T-helper 2 cell treated with Interferon-gamma antibody and Interleukin-4, amounts not matched to agents 100 ng/mL and 5 ng/mL, for 36 hours (primary cell): Measurements from ENCODE around the gene RAP1GAP2. TPM values are rescaled to one million over a fixed set of nuclear protein-coding genes. Genes with fewer than 3 reads are reported as not detected.
"Not testable (repeated sequence)": the region's sequence is repeated elsewhere in the genome, so short reads cannot be mapped to it uniquely, and the experiment has no call there.

Source experiments
- intact Hi-C: fragments of 100-400 bp; cut with micrococcal nuclease; formaldehyde crosslinking; loops from one replicate; pipeline ENCODE4 v1.15.1; 2023
- total RNA-seq: library from RNA; stranded (reverse); gene quantifications from 2 replicates; pipeline ENCODE4 v1.2.3, GENCODE V29; 2022

Gene RAP1GAP2
- total RNA-seq, 1 donor from 2014 or later: 48.5 TPM

DNA sequence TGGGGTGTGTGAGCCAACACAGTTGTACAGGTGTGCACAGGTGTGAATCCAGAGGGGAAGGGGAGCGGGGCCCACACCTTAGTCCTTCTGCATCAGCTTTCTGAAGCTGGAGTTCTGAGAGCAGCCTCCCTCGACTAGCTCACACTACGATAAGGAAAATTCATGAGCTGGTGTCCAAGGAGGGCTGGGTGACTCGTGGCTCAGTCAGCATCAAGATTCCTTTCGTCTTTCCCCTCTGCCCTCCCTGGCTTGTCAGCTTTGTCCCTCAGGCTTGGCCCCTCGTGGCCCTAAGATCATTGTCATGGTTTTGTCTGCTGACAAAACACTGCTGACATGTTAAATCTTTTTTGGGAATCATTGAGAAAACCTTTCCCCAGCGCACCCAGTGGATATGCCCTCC, 219.7 kb downstream of the RAP1GAP2 start:
- intact Hi-C loops: no loop called here

DNA sequence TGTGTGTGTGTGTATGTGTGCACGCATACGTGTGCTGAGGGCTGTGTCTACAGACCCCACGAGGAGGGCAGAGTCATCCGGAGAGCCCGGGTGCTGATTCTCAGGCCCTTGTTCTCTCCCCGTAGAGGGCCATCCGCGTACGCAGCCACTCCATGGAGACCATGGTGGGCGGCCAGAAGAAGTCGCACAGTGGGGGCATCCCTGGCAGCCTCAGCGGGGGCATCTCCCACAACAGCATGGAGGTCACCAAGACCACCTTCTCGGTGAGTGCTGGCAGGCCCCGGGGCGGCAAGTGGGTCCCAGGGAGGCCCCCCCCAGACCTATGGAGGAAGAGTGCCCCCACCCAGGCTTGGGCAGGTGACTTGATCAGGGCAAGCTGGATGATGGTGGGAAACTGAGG, 221.7 kb downstream of the RAP1GAP2 start:
- intact Hi-C loops: no loop called here

DNA sequence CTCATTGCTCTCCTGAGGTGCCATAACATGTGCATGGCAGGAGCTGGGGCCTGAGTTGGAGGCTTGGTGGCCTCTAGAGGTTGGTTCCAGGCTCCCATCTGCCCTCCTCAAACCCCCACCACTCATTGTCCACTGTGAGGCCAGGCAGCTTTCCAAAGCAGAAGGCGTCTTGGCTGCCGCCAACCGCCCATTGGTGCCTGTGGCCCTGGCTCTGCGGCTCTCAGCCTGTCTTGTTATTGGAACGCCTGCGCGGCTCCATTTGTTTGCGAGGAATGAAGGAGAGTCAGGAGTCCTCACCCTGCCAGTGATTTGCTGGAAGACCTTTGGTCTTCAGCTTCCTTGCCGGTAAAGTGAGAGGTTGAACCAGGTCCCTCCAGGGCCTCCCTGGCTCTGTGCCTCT, 223.5 kb downstream of the RAP1GAP2 start:
- intact Hi-C loops: no loop called here

DNA sequence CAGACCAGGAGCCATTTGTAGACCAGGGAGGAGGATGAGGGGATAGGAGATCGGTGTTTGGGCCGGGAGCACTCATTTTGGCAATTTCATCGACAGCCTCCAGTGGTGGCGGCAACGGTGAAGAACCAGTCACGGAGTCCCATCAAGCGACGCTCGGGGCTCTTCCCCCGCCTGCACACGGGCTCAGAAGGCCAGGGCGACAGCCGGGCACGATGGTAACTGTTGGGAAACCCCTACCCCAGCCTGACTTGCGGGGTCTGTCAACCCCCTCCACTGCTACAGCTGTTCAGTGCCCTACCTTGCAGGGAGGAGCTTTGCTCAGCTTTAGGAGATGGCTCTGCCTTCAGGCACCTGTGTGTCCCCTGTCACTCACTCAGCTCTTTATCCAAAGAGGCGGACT, 224.1 kb downstream of the RAP1GAP2 start:
- intact Hi-C loops: no loop called here

DNA sequence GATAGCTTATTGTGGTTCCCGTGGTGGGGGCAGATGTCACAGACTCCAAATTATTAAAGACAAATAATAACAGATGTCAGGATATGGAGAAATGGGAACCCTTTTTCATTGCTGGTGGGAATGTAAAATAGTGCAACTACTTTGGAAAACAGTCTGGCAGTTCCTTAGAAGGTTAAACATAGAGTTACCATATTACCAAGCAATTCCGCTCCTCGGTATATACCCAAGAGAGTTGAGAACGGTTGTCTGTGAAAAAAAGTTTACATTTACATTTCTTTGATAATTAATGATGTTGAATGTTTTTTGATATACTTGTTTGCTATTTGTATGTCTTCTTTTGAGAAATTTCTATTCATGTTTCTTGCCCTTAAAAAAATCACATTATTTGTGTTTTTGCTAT, 226.0 kb downstream of the RAP1GAP2 start:
- intact Hi-C loops: no loop called here

DNA sequence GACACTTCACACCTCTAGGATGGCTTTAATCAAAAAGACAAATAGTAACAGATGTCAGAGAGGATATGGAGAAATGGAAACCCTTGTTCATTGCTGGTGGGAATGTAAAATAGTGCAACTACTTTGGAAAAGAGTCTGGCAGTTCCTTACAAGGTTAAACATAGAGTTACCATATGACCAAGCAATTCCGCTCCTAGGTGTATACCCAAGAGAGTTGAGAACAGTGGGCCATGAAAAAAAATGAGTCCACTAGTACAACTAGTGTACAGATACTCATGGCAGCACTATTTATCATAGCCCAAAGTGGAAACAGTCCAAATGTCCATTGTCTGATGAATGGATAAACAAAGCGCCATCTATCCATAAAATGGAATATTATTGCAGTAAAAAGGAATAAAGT, 228.1 kb downstream of the RAP1GAP2 start:
- intact Hi-C loops: no loop called here

DNA sequence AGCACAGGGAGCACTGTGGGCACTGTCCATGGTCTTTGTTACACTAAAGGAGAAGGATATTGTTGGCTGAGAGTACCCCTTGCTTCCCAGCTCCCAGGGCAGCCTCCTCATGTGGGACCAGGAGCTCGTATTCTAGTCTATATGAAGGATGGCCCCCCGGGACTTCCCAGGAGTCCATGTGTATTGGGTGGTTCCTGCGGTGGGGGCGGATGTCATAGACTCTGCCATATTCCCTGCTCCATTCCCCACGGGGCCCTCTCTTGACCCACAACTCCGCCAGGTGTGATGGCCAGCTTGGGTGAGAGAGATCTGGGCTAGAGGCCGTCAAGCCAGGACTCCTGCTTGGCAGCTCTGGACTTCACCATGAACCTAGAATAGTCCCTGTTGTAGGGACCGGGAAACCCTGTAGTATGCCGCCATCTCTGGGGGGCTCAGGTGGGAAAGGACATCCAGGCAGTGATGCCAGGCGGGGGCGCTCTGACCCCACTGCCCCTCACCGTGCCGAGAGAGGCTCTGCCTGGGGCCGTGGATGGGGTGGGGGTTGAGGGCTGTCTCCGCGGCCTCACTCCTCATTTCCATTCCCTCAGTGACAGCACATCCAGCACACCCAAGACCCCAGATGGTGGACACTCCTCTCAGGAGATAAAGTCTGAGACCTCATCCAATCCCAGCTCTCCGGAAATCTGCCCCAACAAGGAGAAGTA, 229.3 kb downstream of the RAP1GAP2 start:
- intact Hi-C loops: no loop called here

DNA sequence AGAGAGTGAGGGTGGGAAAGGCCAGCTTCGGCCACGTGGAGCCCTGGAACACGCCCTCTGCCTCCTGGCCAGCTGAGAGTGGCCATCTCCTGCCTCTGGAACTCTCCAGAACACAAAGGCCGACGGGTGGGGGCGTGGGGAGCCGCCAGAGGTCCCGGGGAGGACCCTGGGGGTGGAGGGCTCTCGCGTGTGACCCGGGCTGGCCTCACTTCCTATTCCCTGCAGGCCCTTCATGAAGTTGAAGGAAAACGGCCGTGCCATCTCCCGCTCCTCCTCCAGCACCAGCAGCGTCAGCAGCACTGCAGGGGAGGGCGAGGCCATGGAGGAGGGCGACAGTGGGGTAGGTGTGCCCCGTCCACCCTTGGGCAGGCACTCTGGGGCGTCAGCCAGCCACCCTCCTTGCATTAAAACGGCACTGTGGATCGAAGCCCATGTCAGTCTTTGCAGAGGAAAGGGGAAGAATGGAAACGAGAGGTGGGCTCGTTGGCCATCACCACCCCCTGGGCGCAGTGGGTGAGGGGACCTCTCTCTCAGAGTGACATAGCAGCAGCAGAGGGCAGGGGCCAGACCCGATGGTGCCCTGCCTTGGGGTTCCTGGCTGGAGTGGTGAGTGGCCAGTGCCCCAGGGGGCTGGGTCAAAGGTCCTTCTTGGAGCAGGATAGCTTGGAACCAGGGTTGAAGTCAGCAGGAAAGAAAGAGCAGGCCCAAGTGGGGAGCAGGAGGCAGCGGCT, 230.1 kb downstream of the RAP1GAP2 start:
- intact Hi-C loops: no loop called here

DNA sequence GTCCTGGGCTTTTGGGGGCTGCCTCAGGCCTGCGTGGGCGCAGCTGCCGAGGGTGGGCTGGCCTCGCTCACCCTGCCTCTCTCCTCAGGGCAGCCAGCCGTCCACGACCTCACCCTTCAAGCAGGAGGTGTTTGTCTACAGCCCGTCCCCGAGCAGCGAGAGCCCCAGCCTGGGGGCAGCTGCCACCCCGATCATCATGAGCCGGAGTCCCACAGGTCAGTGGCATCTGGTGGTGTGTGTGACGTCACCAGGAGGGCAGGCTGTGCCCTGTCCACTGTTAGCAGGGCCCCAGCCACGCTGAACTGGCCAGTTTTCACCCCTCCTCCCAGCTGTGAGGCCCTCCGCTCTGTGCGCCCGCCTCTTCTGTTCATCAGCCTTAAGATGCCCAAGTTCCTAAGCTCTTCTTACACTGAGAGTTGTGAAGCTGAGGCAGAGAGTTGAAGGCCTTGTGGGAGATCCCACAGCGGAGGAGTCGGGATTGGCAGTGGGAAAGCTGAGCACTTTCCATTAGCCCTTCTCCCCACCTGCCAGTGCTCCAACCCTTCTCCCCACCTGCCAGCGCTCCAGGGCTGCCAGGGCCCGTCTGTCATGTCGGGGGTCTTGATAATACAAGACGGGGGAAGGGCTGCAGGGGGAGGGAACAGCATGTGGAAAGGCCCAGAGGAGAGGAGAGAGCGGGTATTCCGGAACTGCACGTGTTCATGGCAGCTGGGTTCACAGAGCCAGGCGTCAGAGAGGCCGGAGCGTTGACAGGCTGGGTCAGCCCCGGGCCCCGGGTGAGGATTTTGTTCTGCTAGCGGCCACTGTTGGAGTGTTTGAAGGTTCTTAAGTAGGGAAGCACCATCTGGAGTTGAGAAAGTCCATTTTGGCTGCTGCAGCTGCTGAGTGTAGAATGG, 230.9 kb downstream of the RAP1GAP2 start:
- intact Hi-C loops: no loop called here

DNA sequence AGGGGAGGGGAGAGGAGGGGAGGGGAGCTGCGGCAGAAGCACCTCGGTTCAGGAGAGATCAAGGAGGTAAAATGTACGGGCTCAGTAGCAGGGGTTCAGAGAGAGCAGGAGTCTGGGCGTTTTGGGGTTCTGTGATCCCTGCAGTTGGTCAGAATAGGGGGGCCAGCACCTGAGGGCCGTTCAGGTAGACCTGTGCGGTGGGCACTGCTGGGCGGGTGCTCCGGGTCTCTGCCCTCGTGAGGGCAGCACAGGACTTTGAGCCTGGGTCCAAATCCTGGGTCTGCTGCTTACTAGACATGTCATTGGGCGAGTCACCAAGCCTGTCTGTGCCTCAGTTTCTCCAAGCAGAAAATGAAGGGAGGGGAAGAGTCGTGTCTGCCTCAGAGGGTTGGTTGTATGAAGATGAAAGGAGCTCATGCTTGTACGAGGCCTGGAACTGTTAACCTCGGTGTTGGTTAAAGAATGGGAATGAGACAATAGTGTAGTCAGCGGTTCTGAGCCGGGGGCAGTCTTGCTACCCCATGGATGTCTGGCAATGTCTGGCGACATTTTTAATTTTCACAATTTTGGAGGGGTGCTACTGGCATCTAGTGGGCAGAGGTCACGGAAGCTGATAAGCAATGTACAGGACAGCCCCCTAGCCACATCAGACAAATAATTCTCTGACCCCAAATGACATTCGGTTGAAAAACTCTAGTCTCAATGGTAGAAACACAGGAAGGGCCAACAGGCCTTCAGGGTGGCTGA, 231.7 kb downstream of the RAP1GAP2 start:
- intact Hi-C loops: no loop called here

DNA sequence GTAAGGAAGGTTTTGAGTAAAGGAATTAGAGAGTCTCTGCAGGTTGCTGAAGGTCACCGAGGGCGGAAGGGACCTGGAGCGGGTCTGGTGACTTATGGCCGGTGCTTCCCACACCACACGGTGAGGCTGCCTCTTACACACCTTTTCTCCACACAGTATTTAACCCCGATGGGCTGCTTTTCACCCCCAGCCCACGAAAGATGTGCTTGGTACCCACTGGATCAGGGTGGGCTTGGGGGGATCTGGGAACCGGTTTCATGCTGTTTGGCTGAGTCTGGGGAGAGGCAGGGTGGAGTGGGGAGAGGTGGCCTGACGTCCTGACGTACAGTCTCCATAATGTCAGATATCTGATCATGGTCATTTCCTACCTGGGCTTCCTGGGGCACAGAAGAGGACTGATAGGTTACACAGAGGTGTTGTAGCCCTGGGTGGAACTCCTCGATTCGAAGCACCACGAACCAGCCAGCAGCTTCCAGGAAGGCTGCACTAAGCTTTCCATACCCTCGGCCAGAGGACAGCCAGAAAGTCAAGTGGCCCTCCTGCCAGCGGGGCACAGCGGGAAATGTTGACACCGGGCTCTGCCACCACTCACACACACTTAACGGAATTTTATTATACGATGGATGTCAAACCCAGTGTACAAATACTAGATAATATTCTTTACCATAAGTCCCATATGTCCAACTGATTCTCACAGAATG, 233.1 kb downstream of the RAP1GAP2 start:
- intact Hi-C loops: no loop called here

DNA sequence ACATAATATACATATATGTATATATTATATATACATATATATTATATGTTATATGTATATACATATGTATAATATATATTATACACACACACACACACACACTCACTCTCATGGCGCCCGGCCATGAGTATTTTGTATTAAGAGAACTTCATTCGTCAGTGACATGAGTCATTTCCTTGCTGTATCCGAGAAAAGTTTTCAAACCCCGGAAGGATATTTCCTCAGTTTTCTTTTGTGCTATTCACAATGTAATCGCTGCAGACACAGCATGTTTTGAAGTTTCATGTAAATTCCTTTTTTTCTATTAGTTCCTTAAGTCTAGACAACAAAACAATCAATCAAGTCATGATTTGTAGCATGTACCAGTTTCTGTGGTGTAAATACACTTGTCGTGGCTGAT, 233.9 kb downstream of the RAP1GAP2 start:
- intact Hi-C loops: no loop called here

DNA sequence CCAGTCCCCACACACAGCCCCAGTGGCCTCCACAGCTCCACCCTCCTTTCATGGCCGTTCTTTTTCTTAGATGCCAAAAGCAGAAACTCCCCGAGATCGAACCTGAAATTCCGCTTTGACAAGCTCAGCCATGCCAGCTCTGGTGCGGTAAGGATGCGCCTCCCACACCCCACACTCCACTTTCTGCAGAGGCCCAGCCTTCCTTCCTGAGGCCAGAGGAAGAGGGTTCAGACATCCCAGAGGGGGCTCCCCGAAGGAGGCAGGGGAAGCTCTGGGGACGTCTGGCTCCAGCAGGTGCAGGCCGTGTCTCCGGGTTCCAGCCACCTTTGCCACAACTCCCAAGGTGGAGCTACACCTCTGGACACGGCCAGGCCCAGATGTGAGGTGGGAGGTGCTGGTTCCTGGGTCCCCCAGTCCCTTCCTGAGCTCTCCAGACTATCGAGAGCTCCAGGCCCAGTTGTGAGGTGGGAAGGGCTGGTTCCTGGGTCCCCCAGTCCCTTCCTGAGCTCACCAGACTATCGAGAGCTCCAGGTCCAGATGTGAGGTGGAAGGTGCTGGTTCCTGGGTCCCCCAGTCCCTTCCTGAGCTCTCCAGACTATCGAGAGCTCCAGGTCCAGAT, 234.7 kb downstream of the RAP1GAP2 start:
- intact Hi-C loops: not testable (repeated sequence)

DNA sequence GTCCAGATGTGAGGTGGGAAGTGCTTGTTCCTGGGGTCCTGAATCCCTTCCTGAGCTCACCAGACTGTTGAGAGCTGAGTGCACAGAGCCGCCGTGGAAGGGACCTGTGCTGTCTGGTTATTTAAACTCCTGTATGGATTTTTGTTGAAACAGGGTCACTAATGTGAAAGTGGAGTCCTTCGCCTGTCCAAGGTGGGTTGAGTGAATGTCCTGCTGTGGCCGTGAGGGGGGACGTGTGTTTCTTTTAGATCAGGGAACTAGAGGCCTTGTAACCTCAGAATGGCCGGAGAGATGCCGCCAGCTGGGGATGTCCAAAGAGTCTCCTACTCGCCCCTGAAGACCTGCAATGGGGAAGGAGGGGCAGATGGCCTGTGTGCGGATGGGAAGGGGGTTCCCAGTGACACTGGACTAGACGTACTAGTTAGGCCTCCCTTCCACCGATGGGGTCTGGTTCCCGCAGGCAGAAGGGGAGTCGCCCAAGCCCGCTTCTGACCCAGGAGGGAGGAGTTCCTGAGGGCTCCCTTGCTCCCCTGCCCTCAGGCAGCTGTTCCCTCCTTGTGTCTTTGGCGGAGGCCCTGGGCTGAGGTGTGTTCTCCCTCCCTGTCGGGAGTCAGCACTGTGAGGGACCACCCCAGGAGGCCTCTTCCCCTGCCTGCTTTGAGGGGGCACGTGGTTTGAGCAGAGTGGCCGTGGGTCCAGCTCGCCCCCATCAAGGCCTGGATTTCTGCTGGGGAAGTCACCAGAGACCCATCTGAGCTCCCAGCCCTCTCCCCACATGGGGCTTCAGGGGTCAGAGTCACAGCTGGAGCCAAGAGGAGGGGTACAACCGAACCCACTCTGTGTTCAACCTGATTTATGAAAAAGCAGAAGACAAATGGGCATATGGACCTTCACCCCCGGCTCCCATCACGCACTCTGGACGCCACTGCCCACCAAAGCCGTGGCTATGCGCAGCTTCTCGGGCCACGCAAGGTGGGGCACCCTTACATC, 236.3 kb downstream of the RAP1GAP2 start:
- intact Hi-C loops: no loop called here

DNA sequence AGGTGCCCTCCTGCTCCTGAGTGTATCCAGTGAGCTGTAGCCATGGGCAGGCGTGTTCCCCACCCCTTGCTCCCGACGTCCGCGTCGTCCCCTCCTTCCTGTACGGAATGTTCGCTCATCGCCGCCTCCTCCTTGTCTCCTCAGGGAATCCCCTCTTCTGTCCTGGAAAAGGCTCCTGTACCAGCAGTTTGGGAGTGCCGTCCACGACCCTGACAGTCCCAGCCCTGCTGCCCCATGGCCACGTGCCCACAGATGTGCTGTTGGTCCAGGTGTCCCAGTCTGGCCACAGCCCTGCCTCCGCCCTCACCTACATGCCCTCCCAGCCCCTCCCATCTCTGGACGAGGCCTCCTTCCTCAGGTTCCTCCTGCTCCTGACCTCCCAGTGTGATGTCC, 237.0 kb downstream of the RAP1GAP2 start:
- intact Hi-C loops: no loop called here

DNA sequence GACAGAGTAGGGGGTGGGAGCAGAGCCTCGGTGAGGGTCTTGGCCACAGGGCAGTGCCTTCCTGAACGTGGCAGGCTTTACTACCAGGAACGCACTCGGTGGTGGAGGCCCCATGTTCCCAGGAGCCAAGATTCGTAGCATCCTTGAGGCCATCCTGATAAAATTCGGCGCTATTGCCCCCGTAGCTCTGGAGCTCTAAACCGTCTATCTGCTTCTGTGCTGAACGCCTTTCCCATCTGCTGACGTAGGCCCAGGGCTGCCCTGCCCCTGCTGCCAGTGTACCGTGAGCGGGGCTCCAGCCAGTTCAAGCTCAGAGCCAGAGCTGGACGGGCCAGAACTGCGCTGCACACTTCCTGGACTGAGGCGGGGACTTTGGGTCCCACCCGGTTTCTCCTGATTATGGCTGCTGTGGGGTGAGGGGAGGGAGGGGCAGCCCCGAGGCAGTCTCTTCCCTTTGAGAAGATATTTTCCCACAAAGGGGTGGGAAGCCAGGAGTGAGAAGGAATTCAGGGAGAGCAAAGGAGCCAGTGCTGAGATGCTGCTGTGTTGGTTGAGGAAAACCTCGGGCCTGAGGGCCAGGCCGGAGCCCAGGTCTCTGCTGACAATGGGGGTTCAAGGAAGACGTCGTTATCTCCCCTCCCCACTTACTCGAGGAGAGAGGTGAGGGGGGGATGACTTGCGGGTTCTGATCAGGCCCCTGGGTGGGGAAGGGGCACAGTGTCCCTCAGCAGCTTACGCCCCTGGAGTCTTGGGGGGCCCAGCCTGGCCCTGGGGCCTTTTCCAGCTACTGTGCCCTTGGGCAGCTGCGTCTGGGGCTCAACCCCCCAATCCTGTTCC, 237.7 kb downstream of the RAP1GAP2 start:
- intact Hi-C loops: no loop called here

DNA sequence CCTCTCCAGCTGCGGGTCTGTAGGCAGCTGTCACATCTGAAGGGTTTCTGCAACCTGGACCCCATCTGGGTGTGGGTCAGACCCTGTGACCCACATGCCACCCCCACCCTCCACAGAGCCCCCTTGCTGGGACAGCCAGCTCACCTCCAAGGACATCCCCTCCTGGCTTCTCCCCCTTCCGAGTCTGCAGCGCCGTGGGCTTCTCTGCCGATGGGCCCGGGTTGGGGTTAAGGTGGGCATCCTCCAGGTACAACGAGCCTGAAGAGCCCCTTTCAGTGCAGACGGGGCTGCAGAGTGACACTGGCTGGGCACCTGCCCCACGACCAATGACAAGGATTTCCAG, 238.3 kb downstream of the RAP1GAP2 start:
- intact Hi-C loops: no loop called here

DNA sequence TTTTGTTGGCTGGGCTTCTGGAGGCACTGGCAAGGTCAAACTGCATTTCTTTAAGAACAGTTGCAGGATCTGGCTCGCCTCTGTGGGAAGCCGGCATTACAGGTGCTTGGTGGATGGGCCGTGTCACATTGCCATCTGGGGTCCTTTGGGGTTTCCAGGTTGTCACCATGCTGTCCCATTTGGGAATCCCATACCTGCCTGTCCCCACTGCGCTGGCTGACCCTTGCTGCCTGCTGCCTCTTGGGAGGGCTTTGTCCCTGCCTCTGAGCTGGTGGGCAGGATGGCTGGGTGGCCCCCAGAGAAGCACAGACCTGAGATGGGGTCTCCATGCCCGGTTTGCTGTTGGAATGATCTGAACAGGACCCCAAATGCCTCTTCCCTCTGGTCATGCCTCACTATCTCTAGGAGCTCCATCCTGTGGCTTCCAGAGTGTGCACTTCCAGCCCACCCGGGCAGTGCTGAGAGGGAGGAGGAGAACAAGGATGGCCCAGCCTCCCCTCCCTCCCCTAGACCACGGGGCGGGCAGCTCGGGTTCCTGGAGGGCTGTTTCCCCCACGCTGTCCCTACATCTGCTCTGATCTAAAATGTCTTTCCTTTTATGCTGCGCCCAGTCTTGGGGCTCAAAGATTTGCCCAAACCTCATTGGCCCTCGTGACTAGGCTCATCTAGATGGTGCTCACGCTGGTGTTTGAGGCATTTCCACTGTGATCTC, 239.2 kb downstream of the RAP1GAP2 start:
- intact Hi-C loops: no loop called here
